HepG2 (cell line): Measurements from ENCODE around the gene SCYL1. TPM values are rescaled to one million over a fixed set of nuclear protein-coding genes. Genes with fewer than 3 reads are reported as not detected.

Experiments
- CEBPB ChIP-seq: IDR thresholded peaks from 2 replicates; pipeline ENCODE4 v1.6.1; 2011; ENCODE audit warnings: low read depth, low read length, improper control_type of control experiment, borderline replicate concordance
- E2F2 ChIP-seq: sonication (generic); formaldehyde crosslinking; IDR thresholded peaks from 2 replicates; pipeline ENCODE4 v1.4.0; 2020; ENCODE audit warnings: missing genetic modification reagents, borderline replicate concordance
- IKZF1 ChIP-seq: fragments of 450-650 bp; IDR thresholded peaks from 2 replicates; pipeline ENCODE4 v1.7.1; 2016
- JARID2 ChIP-seq: sonication (generic); formaldehyde crosslinking; IDR thresholded peaks from 2 replicates; pipeline ENCODE4 v1.8.1; 2023; ENCODE audit warnings: missing genetic modification reagents, inconsistent platforms; ENCODE audit not compliant: insufficient replicate concordance
- KDM4B ChIP-seq: sonication (generic); formaldehyde crosslinking; IDR thresholded peaks from 2 replicates; pipeline ENCODE4 v1.4.0; 2020; ENCODE audit warnings: missing genetic modification reagents
- MED1 ChIP-seq: sonication (generic); formaldehyde crosslinking; IDR thresholded peaks from 2 replicates; pipeline ENCODE4 v1.4.0; 2020; ENCODE audit warnings: missing genetic modification reagents
- MTERF4 ChIP-seq: sonication (generic); formaldehyde crosslinking; IDR thresholded peaks from 2 replicates; pipeline ENCODE4 v1.8.0; 2023; ENCODE audit warnings: mild to moderate bottlenecking, missing genetic modification reagents
- NFIC ChIP-seq: IDR thresholded peaks from 2 replicates; pipeline ENCODE4 v1.6.1; 2012; ENCODE audit warnings: mild to moderate bottlenecking, low read length, inconsistent platforms
- POLR2AphosphoS5 ChIP-seq: IDR thresholded peaks from 2 replicates; pipeline ENCODE4 v1.6.1; 2012; ENCODE audit warnings: low read depth, low read length
- PREB ChIP-seq: sonication (generic); formaldehyde crosslinking; IDR thresholded peaks from 2 replicates; pipeline ENCODE4 v1.4.0; 2020; ENCODE audit warnings: missing genetic modification reagents
- RERE ChIP-seq: IDR thresholded peaks from 2 replicates; pipeline ENCODE4 v1.6.1; 2016; ENCODE audit warnings: low read depth, missing genetic modification reagents, missing compliant biosample characterization
- ZNF12 ChIP-seq: sonication (generic); formaldehyde crosslinking; IDR thresholded peaks from 2 replicates; pipeline ENCODE4 v1.5.0; 2020; ENCODE audit warnings: missing genetic modification reagents
- ZNF431 ChIP-seq: sonication (generic); formaldehyde crosslinking; IDR thresholded peaks from 2 replicates; pipeline ENCODE4 v1.9.0; 2022; ENCODE audit warnings: missing genetic modification reagents, low read depth, mild to moderate bottlenecking, borderline replicate concordance
- ZNF451 ChIP-seq: sonication (generic); formaldehyde crosslinking; IDR thresholded peaks from 2 replicates; pipeline ENCODE4 v1.5.0; 2020; ENCODE audit warnings: mild to moderate bottlenecking, missing genetic modification reagents
- ZNF652 ChIP-seq: IDR thresholded peaks from 2 replicates; pipeline ENCODE4 v1.6.1; 2016; ENCODE audit warnings: low read depth, borderline replicate concordance
- ZNF713 ChIP-seq: sonication (generic); formaldehyde crosslinking; IDR thresholded peaks from 2 replicates; pipeline ENCODE4 v1.4.0; 2020; ENCODE audit warnings: mild to moderate bottlenecking, missing genetic modification reagents
- ZNF780A ChIP-seq: sonication (generic); formaldehyde crosslinking; IDR thresholded peaks from 2 replicates; pipeline ENCODE4 v1.8.0; 2022; ENCODE audit warnings: mild to moderate bottlenecking, missing genetic modification reagents, moderate library complexity
- ZNF800 ChIP-seq: sonication (generic); formaldehyde crosslinking; IDR thresholded peaks from 2 replicates; pipeline ENCODE4 v1.4.0; 2020; ENCODE audit warnings: missing genetic modification reagents
- polyA plus RNA-seq, 8 experiments: library from polyadenylated mRNA; depleted of rRNA in 3 of 8; stranded (reverse) in 7 of 8; unstranded in 1 of 8; fragments of >200 nt; fragmentation: Illumina TruSeq in 4 of 8; extraction: Trizol in 4 of 8; gene quantifications; 2 replicates each; pipeline versions ENCODE4 v1.2.1 to v1.2.3, GENCODE V29; 2011 to 2016; ENCODE audit warnings: low read depth in 4 of 8, missing spikeins in 1 of 8, mixed read lengths in 1 of 8; ENCODE audit not compliant: insufficient read depth in 1 of 8
- total RNA-seq, 5 experiments: library from RNA; depleted of rRNA; stranded (reverse); fragments of >200 nt; fragmentation: Illumina TruSeq; extraction: Trizol; gene quantifications; 2 replicates each; pipeline ENCODE4 v1.2.3, GENCODE V29; 2016; ENCODE audit warnings: low read depth in 1 of 5

The SCYL1 gene
- total and polyA plus RNA-seq, 2 of the 13 experiments (the other 11 are each of a cell fraction or from before 2014, with no cell fraction given), result 65.9 to 103 TPM

- TF ChIP-seq ZNF451 (no peak; the same call in 1 of the 2 replicates), E2F2 (CRISPR knock-in tag) (no peak), ZNF652 (no peak), RERE (no peak), ZNF12 (CRISPR knock-in tag) (no peak), JARID2 (no peak), PREB (CRISPR knock-in tag) (no peak), MED1 (peak; percentile 24; the same call in 1 of the 2 replicates), ZNF780A (CRISPR knock-in tag) (no peak), ZNF431 (CRISPR knock-in tag) (no peak), KDM4B (CRISPR knock-in tag) (no peak; the same call in 1 of the 2 replicates), MTERF4 (CRISPR knock-in tag) (no peak), CEBPB (no peak), NFIC (no peak), ZNF800 (CRISPR knock-in tag) (no peak), ZNF713 (CRISPR knock-in tag) (no peak), IKZF1 (no peak), POLR2AphosphoS5 (no peak)
Measured at GRCh38 chr11:65574109-65574810, 49.4 kb downstream of the SCYL1 start (continued).
